MM.1S (cell line): ENCODE measurements around the gene SSBP2.
"Not testable (repeated sequence)": the region's sequence is repeated elsewhere in the genome, so short reads cannot be mapped to it uniquely, and the experiment has no call there.

ENCODE experiments used
- DNase-seq: peaks from one replicate; pipeline ENCODE4 v3.0.0-alpha.2; 2015
- H2AFZ ChIP-seq: fragments of 300-600 bp; sonication (generic); 2 replicates; pipeline ENCODE4 v1.6.0; 2016; ENCODE audit warnings: antibody characterized with exemption, low read length
- H3F3A ChIP-seq: fragments of 300-600 bp; sonication (generic); 2 replicates; pipeline ENCODE4 v1.6.1; 2016; ENCODE audit warnings: mild to moderate bottlenecking, antibody characterized with exemption, low read length, moderate library complexity, mixed read lengths; ENCODE audit not compliant: insufficient read depth
- H3K27ac ChIP-seq: fragments of 300-600 bp; sonication (generic); 2 replicates; pipeline ENCODE4 v1.5.1; 2016; ENCODE audit warnings: mild to moderate bottlenecking, low read length
- H3K27me3 ChIP-seq: fragments of 300-600 bp; sonication (generic); replicated peaks from 2 replicates; pipeline ENCODE4 v1.6.0; 2016; ENCODE audit warnings: low read length; ENCODE audit not compliant: insufficient read depth
- H3K36me3 ChIP-seq: fragments of 300-600 bp; sonication (generic); replicated peaks from 2 replicates; pipeline ENCODE4 v1.6.1; 2016; ENCODE audit warnings: mild to moderate bottlenecking, low read length, mixed read lengths; ENCODE audit not compliant: insufficient read depth
- H3K4me1 ChIP-seq: fragments of 300-600 bp; sonication (generic); 2 replicates; pipeline ENCODE4 v1.6.1; 2016; ENCODE audit warnings: low read length, mixed read lengths
- H3K4me2 ChIP-seq: fragments of 300-600 bp; sonication (generic); 2 replicates; pipeline ENCODE4 v1.6.0; 2016; ENCODE audit warnings: low read depth, low read length
- H3K4me3 ChIP-seq: fragments of 300-600 bp; sonication (generic); 2 replicates; pipeline ENCODE4 v1.5.1; 2016; ENCODE audit warnings: low read length, mixed read lengths
- H3K79me2 ChIP-seq: fragments of 300-600 bp; sonication (generic); 2 replicates; pipeline ENCODE4 v1.6.1; 2016; ENCODE audit warnings: mixed run types, low read length, mixed read lengths
- H3K9ac ChIP-seq: fragments of 300-600 bp; sonication (generic); 2 replicates; pipeline ENCODE4 v1.6.1; 2016; ENCODE audit warnings: low read length, mixed read lengths
- H3K9me2 ChIP-seq: fragments of 300-600 bp; sonication (generic); replicated peaks from 2 replicates; pipeline ENCODE4 v1.6.1; 2016; ENCODE audit warnings: mild to moderate bottlenecking, low read length, mixed read lengths; ENCODE audit not compliant: insufficient read depth
- H3K9me3 ChIP-seq: fragments of 300-600 bp; sonication (generic); replicated peaks from 2 replicates; pipeline ENCODE4 v1.6.1; 2016; ENCODE audit warnings: mild to moderate bottlenecking, low read length, mixed read lengths; ENCODE audit not compliant: insufficient read depth
- H4K20me1 ChIP-seq: fragments of 300-600 bp; sonication (generic); 2 replicates; pipeline ENCODE4 v1.6.1; 2016; ENCODE audit warnings: mild to moderate bottlenecking, low read length, moderate library complexity, mixed read lengths; ENCODE audit not compliant: insufficient read depth
- EZH2 ChIP-seq: fragments of 300-600 bp; sonication (generic); optimal IDR thresholded peaks from 2 replicates; pipeline ENCODE3; 2017; ENCODE audit warnings: low read depth, mild to moderate bottlenecking, antibody characterized with exemption, low read length, mixed read lengths
- EZH2phosphoT487 ChIP-seq: fragments of 300-600 bp; sonication (generic); IDR thresholded peaks from 2 replicates; pipeline ENCODE4 v1.6.1; 2018; ENCODE audit warnings: antibody characterized with exemption, low read length
- TF ChIP-seq, protein P1 (sequence below): fragments of 300-600 bp; sonication (generic); IDR thresholded peaks from 2 replicates; pipeline ENCODE4 v1.5.1; 2016; ENCODE audit warnings: antibody characterized with exemption, low read length, mixed read lengths

SSBP2 gene

DNA sequence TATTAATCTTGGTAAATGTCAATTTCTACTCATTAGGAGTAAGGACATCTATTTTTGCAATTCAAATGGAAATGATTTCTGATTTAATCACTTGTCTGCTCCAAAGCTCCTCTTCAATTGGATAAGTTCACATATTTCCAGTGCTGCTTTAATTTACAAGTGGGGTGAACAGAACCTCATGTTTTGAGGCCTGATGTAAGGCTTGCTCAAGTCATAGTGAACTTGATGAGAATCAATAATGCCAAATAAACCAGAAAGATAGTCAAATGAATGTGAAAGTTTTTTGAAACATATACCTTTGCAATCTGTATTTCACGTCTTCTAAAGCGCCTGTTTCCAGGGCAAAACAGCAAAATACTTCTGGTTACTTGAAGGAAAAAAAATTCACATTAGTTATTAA is 341.5 kb downstream of the SSBP2 start:
- DNase-seq, result no peak
- H3K27ac ChIP-seq, result no peak overlapping the region
- no peaks in the 10 kb centered on the region for H3K9me3 ChIP-seq
- H3K4me3 ChIP-seq, result no peak overlapping the region
- no peaks in the 10 kb centered on the region for H3K36me3 ChIP-seq
- H4K20me1 ChIP-seq, result no peaks in the 10 kb centered on the region
- H3K9ac ChIP-seq, result no peak overlapping the region
- no peak overlapping the region for H3K4me2 ChIP-seq
- no peaks in the 10 kb centered on the region for H3K79me2 ChIP-seq
- no peak overlapping the region for H2AFZ ChIP-seq
- no peaks in the 10 kb centered on the region for H3F3A ChIP-seq
- H3K27me3 ChIP-seq, result no peaks in the 10 kb centered on the region
- TF ChIP-seq EZH2phosphoT487 (no peak), EZH2 (no peak)
- H3K4me1 ChIP-seq, result no peaks in the 10 kb centered on the region
- no peaks in the 10 kb centered on the region for H3K9me2 ChIP-seq

DNA sequence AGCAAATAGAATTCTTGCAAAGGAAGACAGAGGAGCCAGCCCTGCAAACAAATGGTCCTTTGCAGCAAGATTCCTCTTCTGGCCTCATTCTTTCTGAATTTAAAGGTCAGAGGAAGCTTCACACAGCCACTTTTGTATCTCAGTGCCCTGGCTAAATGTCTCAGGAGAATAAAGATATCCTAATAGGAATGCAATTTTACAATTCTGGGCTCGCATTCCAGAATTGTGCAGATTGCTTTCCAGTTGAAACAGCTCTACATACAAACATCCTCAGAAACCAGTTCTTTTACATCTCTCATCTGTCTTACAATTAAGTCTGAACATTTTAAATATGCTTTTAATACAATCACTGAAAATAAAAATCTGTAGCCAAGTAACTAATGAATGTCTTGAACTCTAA is 342.4 kb downstream of the SSBP2 start:
- Histone ChIP-seq H3K9me2 (no peaks in the 10 kb centered on the region), H3K4me3 (no peak overlapping the region), H3K4me1 (no peaks in the 10 kb centered on the region), H4K20me1 (no peaks in the 10 kb centered on the region), H3K36me3 (no peaks in the 10 kb centered on the region), H3K9me3 (no peaks in the 10 kb centered on the region), H3K27ac (no peak overlapping the region), H3K79me2 (no peaks in the 10 kb centered on the region), H3K27me3 (no peaks in the 10 kb centered on the region), H3K9ac (no peak overlapping the region), H2AFZ (no peak overlapping the region), H3K4me2 (no peak overlapping the region), H3F3A (no peaks in the 10 kb centered on the region)
- no peak for DNase-seq
- TF ChIP-seq, protein P1, sequence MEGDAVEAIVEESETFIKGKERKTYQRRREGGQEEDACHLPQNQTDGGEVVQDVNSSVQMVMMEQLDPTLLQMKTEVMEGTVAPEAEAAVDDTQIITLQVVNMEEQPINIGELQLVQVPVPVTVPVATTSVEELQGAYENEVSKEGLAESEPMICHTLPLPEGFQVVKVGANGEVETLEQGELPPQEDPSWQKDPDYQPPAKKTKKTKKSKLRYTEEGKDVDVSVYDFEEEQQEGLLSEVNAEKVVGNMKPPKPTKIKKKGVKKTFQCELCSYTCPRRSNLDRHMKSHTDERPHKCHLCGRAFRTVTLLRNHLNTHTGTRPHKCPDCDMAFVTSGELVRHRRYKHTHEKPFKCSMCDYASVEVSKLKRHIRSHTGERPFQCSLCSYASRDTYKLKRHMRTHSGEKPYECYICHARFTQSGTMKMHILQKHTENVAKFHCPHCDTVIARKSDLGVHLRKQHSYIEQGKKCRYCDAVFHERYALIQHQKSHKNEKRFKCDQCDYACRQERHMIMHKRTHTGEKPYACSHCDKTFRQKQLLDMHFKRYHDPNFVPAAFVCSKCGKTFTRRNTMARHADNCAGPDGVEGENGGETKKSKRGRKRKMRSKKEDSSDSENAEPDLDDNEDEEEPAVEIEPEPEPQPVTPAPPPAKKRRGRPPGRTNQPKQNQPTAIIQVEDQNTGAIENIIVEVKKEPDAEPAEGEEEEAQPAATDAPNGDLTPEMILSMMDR, result no peak
- TF ChIP-seq EZH2 (no peak), EZH2phosphoT487 (no peak)

DNA sequence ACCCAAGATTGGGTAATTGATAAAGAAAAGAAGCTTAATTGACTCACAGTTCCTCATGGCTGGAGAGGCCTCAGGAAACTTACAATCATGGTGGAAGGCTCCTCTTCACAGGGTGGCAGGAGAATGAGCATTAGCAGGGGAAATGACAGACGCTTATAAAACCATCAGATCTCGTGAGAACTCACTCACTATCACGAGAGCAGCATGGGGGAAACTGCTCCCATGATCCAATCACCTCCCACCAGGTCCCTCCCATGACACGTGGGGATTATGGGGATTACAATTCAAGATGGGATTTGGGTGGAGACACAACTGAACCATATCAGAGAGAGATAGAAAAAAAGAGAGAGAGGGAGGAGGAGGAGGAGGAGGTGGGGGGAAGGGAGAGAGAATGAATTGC is 343.1 kb downstream of the SSBP2 start:
- not testable (repeated sequence) for H3K27me3 ChIP-seq, H3K4me1 ChIP-seq, H3K9me3 ChIP-seq, H3K9ac ChIP-seq, H4K20me1 ChIP-seq, H3K36me3 ChIP-seq, H3K27ac ChIP-seq, H3K4me2 ChIP-seq, H3K9me2 ChIP-seq, H3K4me3 ChIP-seq, H2AFZ ChIP-seq, H3K79me2 ChIP-seq, DNase-seq, H3F3A ChIP-seq

DNA sequence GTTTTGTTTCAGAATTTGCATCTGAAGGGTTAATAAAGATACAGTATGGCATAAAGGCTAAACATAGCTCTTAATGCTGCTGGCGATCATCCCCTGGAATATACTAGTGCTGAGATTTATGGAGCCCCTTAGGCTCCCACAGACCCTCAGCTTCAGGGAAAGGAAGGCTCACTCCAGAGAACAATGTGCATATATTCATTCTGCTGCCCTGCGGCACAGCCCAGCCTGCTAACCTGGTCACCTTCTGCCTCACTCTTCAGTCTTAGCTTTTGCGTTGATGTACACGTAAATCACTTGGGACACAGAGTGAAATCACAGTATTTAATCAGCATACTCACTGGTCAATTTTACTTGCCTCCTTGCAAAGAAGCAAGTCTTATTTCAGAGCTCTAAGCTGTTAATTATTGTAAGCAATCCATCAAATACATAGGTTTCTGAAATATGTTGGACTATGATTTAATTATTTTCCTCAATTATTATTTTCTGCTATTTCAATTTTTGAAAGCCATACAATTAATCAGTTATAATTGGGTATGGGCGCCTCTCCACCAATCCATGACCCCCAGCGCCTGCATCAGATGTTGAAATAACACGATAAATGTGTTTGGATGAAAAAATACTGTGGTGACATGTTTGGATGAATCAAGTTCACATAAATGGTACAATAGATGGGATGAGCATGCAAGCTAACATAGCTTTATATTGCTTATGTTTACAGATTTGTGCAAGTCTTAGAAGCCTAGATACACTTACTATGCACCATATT is 345.6 kb downstream of the SSBP2 start:
- H3K4me1 ChIP-seq, result no peaks in the 10 kb centered on the region
- no peak for DNase-seq
- H3K4me2 ChIP-seq, result no peak overlapping the region
- no peak overlapping the region for H3K4me3 ChIP-seq
- H3K27me3 ChIP-seq, result no peaks in the 10 kb centered on the region
- H3K27ac ChIP-seq, result no peak overlapping the region
- no peaks in the 10 kb centered on the region for H3F3A ChIP-seq
- no peaks in the 10 kb centered on the region for H3K9me3 ChIP-seq
- H3K9ac ChIP-seq, result no peak overlapping the region
- H3K36me3 ChIP-seq, result no peaks in the 10 kb centered on the region
- H4K20me1 ChIP-seq, result no peaks in the 10 kb centered on the region
- H3K9me2 ChIP-seq, result no peaks in the 10 kb centered on the region
- H3K79me2 ChIP-seq, result no peaks in the 10 kb centered on the region
- no peak overlapping the region for H2AFZ ChIP-seq
- no peak for TF ChIP-seq EZH2phosphoT487
- TF ChIP-seq EZH2, result no peak
- TF ChIP-seq, protein P1, result no peak
